K562 (cell line): ENCODE data around the gene NTM. TPM values are rescaled to one million over a fixed set of nuclear protein-coding genes. Genes with fewer than 3 reads are reported as not detected.

ENCODE experiments used
- ATAC-seq: fragments of 200-7000 bp; cut with Tn5 transposase; 3 replicates; pipeline ENCODE4 v1.9.1; 2020; ENCODE audit warnings: moderate library complexity
- BruUV-seq: library from RNA; stranded (reverse); fragments of 400-500 nt; replicated peaks from 2 replicates; lab custom pipeline; 2021; lab: Mats Ljungman, UMichigan
- CTCF ChIA-PET: fragments of 300-600 bp; formaldehyde crosslinking; extraction: SDS; loops from one replicate; lab custom pipeline; 2021; ENCODE audit warnings: low intra/inter-chr PET ratio; lab: Yijun Ruan, JAX
- POLR2A ChIA-PET: fragments of 300-600, 350-650 bp; sonication (Branson Sonifier 250); formaldehyde crosslinking; extraction: SDS; loops from one replicate; lab custom pipeline; 2021; ENCODE audit warnings: antibody characterized with exemption, inconsistent platforms; lab: Yijun Ruan, JAX
- DNase-seq, 4 experiments: peaks; one replicate each; pipeline versions ENCODE4 v3.0.0 to v3.0.0-alpha.2; 2011 to 2018; ENCODE audit warnings: low spot score in 3 of 4, mixed read lengths in 3 of 4; ENCODE audit errors: extremely low read depth in 1 of 4
- FAIRE-seq: peaks from 2 replicates; lab custom pipeline; 2011; peaks lifted over from hg19 to GRCh38; lab: Jason Lieb, UNC
- H2AFZ ChIP-seq: 2 replicates; pipeline ENCODE4 v1.6.0; 2011; ENCODE audit warnings: low read depth, low read length, control low read depth, inconsistent platforms
- H3K27ac ChIP-seq: fragments of 200-600 bp; 3 replicates; pipeline ENCODE4 v1.8.0; 2011; ENCODE audit warnings: low read depth, mild to moderate bottlenecking, control low read depth, inconsistent platforms, low read length, moderate library complexity, mixed read lengths; ENCODE audit errors: extremely low read depth
- H3K27me3 ChIP-seq, 2 experiments: fragments of 300-600 bp in 1 of 2; 2 replicates in 1 of 2; 3 replicates in 1 of 2; pipeline versions ENCODE4 v1.6.0 to v1.8.0; 2011; ENCODE audit warnings: inconsistent platforms in 2 of 2, low read length in 2 of 2, mild to moderate bottlenecking in 1 of 2, mixed read lengths in 1 of 2, moderate library complexity in 1 of 2; ENCODE audit not compliant: control insufficient read depth in 2 of 2, insufficient read depth in 2 of 2
- H3K36me3 ChIP-seq: fragments of 300-600 bp; 3 replicates; pipeline ENCODE4 v1.8.0; 2011; ENCODE audit warnings: mild to moderate bottlenecking, low read length, inconsistent platforms; ENCODE audit not compliant: control insufficient read depth, insufficient read depth
- H3K4me1 ChIP-seq, 2 experiments: fragments of 200-600 bp in 1 of 2; replicated peaks in 1 of 2; 2 replicates in 1 of 2; 3 replicates in 1 of 2; pipeline versions ENCODE4 v1.5.1 to v1.8.0; 2011; ENCODE audit warnings: inconsistent platforms in 2 of 2, low read length in 2 of 2, mild to moderate bottlenecking in 1 of 2, mixed read lengths in 1 of 2, moderate library complexity in 1 of 2; ENCODE audit not compliant: control insufficient read depth in 2 of 2, insufficient read depth in 2 of 2
- H3K4me2 ChIP-seq: 2 replicates; pipeline ENCODE4 v1.6.1; 2011; ENCODE audit warnings: low read length, control low read depth, inconsistent platforms, mixed read lengths; ENCODE audit not compliant: insufficient read depth
- H3K4me3 ChIP-seq: fragments of 200-600 bp; sonication (generic), shearing (Covaris generic); 2 replicates; pipeline ENCODE4 v1.5.1; 2016; ENCODE audit warnings: control low read depth, inconsistent platforms
- H3K79me2 ChIP-seq: fragments of 200-600 bp; 3 replicates; pipeline ENCODE4 v1.8.0; 2011; ENCODE audit warnings: low read length, inconsistent platforms; ENCODE audit not compliant: control insufficient read depth, insufficient read depth
- H3K9ac ChIP-seq, 2 experiments: 2 replicates each; pipeline versions ENCODE4 v1.6.0 to v1.6.1; 2011; ENCODE audit warnings: low read depth in 2 of 2, low read length in 2 of 2, control low read depth in 1 of 2, inconsistent platforms in 1 of 2, mild to moderate bottlenecking in 1 of 2, mixed read lengths in 1 of 2; ENCODE audit not compliant: insufficient read depth in 1 of 2
- H3K9me1 ChIP-seq: one replicate; pipeline ENCODE4 v1.6.0; 2011; ENCODE audit warnings: inconsistent platforms, mild to moderate bottlenecking, low read length, moderate library complexity; ENCODE audit not compliant: control insufficient read depth, insufficient read depth
- H3K9me3 ChIP-seq: replicated peaks from 2 replicates; pipeline ENCODE4 v1.5.1; 2011; ENCODE audit warnings: low read depth, low read length, inconsistent platforms; ENCODE audit not compliant: control insufficient read depth, insufficient read depth
- H4K20me1 ChIP-seq: replicated peaks from 2 replicates; pipeline ENCODE4 v1.6.1; 2011; ENCODE audit warnings: low read length, inconsistent platforms, mixed read lengths; ENCODE audit not compliant: control insufficient read depth, insufficient read depth
- CBFA2T3 ChIP-seq: fragments of 450-650 bp; IDR thresholded peaks from 2 replicates; pipeline ENCODE4 v1.6.1; 2017
- E2F1 ChIP-seq: sonication (generic); formaldehyde crosslinking; IDR thresholded peaks from 2 replicates; pipeline ENCODE4 v1.8.1; 2023; ENCODE audit warnings: mild to moderate bottlenecking, missing genetic modification reagents, moderate library complexity
- E2F5 ChIP-seq: sonication (generic); formaldehyde crosslinking; IDR thresholded peaks from 2 replicates; pipeline ENCODE4 v1.8.0; 2022; ENCODE audit warnings: mild to moderate bottlenecking, missing genetic modification reagents
- ESRRB ChIP-seq: fragments of 250-450 bp; sonication (Bioruptor Pico); IDR thresholded peaks from 2 replicates; pipeline ENCODE4 v1.5.0; 2020; ENCODE audit warnings: mild to moderate bottlenecking, moderate library complexity, borderline replicate concordance
- KLF13 ChIP-seq: fragments of 450-650 bp; IDR thresholded peaks from 2 replicates; pipeline ENCODE4 v1.6.1; 2016; ENCODE audit warnings: missing genetic modification characterization, low read depth, mild to moderate bottlenecking, missing compliant biosample characterization, moderate library complexity, borderline replicate concordance
- MTA1 ChIP-seq: fragments of 450-650 bp; IDR thresholded peaks from 2 replicates; pipeline ENCODE4 v1.6.1; 2017; ENCODE audit warnings: borderline replicate concordance
- MYBL2 ChIP-seq, 2 experiments: fragments of 450-650 bp in 1 of 2; sonication (generic) in 1 of 2; formaldehyde crosslinking in 1 of 2; IDR thresholded peaks; 2 replicates each; pipeline versions ENCODE4 v1.6.1 to v1.8.1; 2017 to 2022; ENCODE audit warnings: borderline replicate concordance in 1 of 2, inconsistent platforms in 1 of 2, low read depth in 1 of 2, mild to moderate bottlenecking in 1 of 2, missing genetic modification reagents in 1 of 2, moderate library complexity in 1 of 2
- NKRF ChIP-seq: fragments of 450-650 bp; IDR thresholded peaks from 2 replicates; pipeline ENCODE4 v1.6.1; 2016; ENCODE audit warnings: borderline replicate concordance
- NUFIP1 ChIP-seq: fragments of 450-650 bp; IDR thresholded peaks from 2 replicates; pipeline ENCODE4 v1.6.1; 2018; ENCODE audit not compliant: partially characterized antibody
- SETDB1 ChIP-seq: IDR thresholded peaks from one replicate; pipeline ENCODE4 v1.6.1; 2012; ENCODE audit warnings: low read length, control low read depth, inconsistent platforms
- THRAP3 ChIP-seq: fragments of 450-650 bp; IDR thresholded peaks from 2 replicates; pipeline ENCODE4 v1.6.1; 2016; ENCODE audit warnings: mild to moderate bottlenecking, inconsistent platforms, borderline replicate concordance
- ZFP36 ChIP-seq: fragments of 150-350 bp; IDR thresholded peaks from 2 replicates; pipeline ENCODE4 v1.6.1; 2018; ENCODE audit warnings: low read length, low read depth; ENCODE audit not compliant: partially characterized antibody
- ZNF23 ChIP-seq: fragments of 250-450 bp; sonication (Bioruptor Pico); IDR thresholded peaks from 2 replicates; pipeline ENCODE4 v1.4.0; 2020; ENCODE audit warnings: mild to moderate bottlenecking
- whole genome bisulfite sequencing: fragments of 100-300 bp; shearing (Covaris generic); methylation state at CpG from one replicate; pipeline ENCODE4 v1.1.6; 2016; ENCODE audit warnings: low coverage, mixed read lengths; ENCODE audit not compliant: insufficient coverage; ENCODE audit errors: missing lambda C conversion rate; 5-methylcytosine and 5-hydroxymethylcytosine counted together
- in situ Hi-C: fragments of 300-500 bp; cut with MboI; formaldehyde crosslinking; loops from 4 replicates; pipeline ENCODE4 v1.15.0; 2018; ENCODE audit warnings: inconsistent platforms, mixed read lengths
- intact Hi-C: fragments of 100-400 bp; cut with micrococcal nuclease; formaldehyde crosslinking; loops from 2 replicates; pipeline ENCODE4 v1.14.2; 2022
- polyA plus RNA-seq, 8 experiments: library from polyadenylated mRNA; depleted of rRNA in 4 of 8; stranded (reverse) in 5 of 8; unstranded in 3 of 8; fragments of >200 nt; fragmentation: Nextera tagmentation in 2 of 8; fragmentation: Illumina TruSeq in 1 of 8; extraction: Ambion mirVana in 2 of 8; extraction: Trizol in 1 of 8; gene quantifications; 2 replicates each; pipeline versions ENCODE4 v1.2.1 to v1.2.3, GENCODE V29; 2011 to 2014; ENCODE audit warnings: inconsistent platforms in 1 of 8, missing spikeins in 1 of 8
- total RNA-seq, 7 experiments: library from RNA; depleted of rRNA in 6 of 7; stranded (reverse); fragments of >200 nt in 6 of 7; fragmentation: Illumina TruSeq in 2 of 7; extraction: Trizol in 2 of 7; gene quantifications; 2 replicates each; pipeline versions ENCODE4 v1.2.1 to v1.2.3, GENCODE V29; 2011 to 2021; ENCODE audit warnings: low replicate concordance in 1 of 7

NTM gene
- total and polyA plus RNA-seq, 9 of the 15 experiments (the other 6 are each of a cell fraction or from before 2014, with no cell fraction given), result not detected

GRCh38 chr11:131790586-131790985 is 420.2 kb downstream of the NTM start (continued):
- TF ChIP-seq E2F1, result no peak
- no peak for TF ChIP-seq KLF13 (tag)
- no peak for TF ChIP-seq NKRF
- no peak for TF ChIP-seq MTA1
- TF ChIP-seq, all 486 proteins: peak for 0

- WGBS, result 0% methylated on average over 3 of the region's 3 CpGs
- H3K36me3 ChIP-seq, result no peaks in the 10 kb centered on the region
- DNase-seq, result no peak
- no peak for ATAC-seq
- H3K4me2 ChIP-seq, result no peak overlapping the region
- intact Hi-C loops, result no loop called here
- H3K9me1 ChIP-seq, result no peaks in the 10 kb centered on the region
- H3K27me3 ChIP-seq, result no peaks in the 10 kb centered on the region
- H3K4me3 ChIP-seq, result no peak overlapping the region
- no peaks in the 10 kb centered on the region for H3K9me3 ChIP-seq
- no peak for FAIRE-seq
- ChIA-PET POLR2A (no interaction called here), CTCF (no interaction called here)
- H3K9ac ChIP-seq, result no peak overlapping the region
- in situ Hi-C loops, result no loop called here
- H3K79me2 ChIP-seq, result no peaks in the 10 kb centered on the region
- H4K20me1 ChIP-seq, result no peaks in the 10 kb centered on the region
- H2AFZ ChIP-seq, result no peak overlapping the region
- no TSS peak for BruUV-seq
- H3K27ac ChIP-seq, result no peak overlapping the region
- no peaks in the 10 kb centered on the region for H3K4me1 ChIP-seq
- TF ChIP-seq ZNF23, result no peak
- no peak for TF ChIP-seq ESRRB (CRISPR knock-in tag)
- TF ChIP-seq MYBL2 (IDR thresholded peaks at IDR 0.05; ENCODE audit: low read depth), result no peak
- TF ChIP-seq MYBL2 (CRISPR knock-in tag; IDR thresholded peaks at IDR 0.05; ENCODE audit: borderline replicate concordance), result no peak
- TF ChIP-seq SETDB1, result no peak
- no peak for TF ChIP-seq NUFIP1
- no peak for TF ChIP-seq CBFA2T3
- no peak for TF ChIP-seq THRAP3
- TF ChIP-seq E2F5 (CRISPR knock-in tag), result no peak
- TF ChIP-seq ZFP36, result no peak
These were observed 421.8 kb downstream of the NTM start for GRCh38 chr11:131792243-131792642.
